Right lobe of liver (tissue), 4 donors: ENCODE data around the gene SPINT3.

Source experiments
- POLR2A ChIP-seq: fragments of 450-650 bp; IDR thresholded peaks from one replicate; pipeline ENCODE4 v1.6.1; 2017; ENCODE audit warnings: antibody characterized with exemption, mild to moderate bottlenecking
- TF ChIP-seq, protein P1 (sequence below), 4 donors: fragments of 200-600 bp in 3 of 4; fragments of 450-650 bp in 1 of 4; IDR thresholded peaks; one replicate each; pipeline versions ENCODE4 v1.5.1 to v1.8.0; 2016 to 2022; ENCODE audit warnings: antibody characterized with exemption in 4 of 4, mild to moderate bottlenecking in 2 of 4
- donor health status: DM: no; HTN: no; CAD: no.
- donor health status: DM: no; HTN: no; CAD: no.
- donor health status: DM: no; HTN: yes; CAD: no.

DNA sequence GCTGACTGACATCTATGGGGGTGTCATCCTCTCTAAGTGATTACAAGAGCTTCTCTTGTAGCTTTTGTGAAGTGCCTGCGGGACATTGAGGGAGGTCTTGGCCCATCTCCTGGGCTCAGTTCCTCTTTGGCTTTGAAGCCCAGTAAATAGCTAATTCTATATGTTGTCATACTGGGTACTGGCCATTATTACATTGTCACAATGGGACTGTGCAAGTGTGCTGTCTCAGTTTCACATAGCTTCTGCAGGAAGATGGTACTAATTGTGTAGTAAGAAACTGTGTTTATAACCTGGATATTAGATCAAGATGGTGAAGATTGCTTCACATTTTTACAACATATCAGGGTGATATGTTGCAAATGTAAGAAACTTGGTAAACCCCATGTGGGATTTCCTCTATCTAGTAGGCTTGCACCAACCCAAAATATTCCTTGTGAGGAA is 19.9 kb downstream of the SPINT3 start:
- TF ChIP-seq, protein P1, sequence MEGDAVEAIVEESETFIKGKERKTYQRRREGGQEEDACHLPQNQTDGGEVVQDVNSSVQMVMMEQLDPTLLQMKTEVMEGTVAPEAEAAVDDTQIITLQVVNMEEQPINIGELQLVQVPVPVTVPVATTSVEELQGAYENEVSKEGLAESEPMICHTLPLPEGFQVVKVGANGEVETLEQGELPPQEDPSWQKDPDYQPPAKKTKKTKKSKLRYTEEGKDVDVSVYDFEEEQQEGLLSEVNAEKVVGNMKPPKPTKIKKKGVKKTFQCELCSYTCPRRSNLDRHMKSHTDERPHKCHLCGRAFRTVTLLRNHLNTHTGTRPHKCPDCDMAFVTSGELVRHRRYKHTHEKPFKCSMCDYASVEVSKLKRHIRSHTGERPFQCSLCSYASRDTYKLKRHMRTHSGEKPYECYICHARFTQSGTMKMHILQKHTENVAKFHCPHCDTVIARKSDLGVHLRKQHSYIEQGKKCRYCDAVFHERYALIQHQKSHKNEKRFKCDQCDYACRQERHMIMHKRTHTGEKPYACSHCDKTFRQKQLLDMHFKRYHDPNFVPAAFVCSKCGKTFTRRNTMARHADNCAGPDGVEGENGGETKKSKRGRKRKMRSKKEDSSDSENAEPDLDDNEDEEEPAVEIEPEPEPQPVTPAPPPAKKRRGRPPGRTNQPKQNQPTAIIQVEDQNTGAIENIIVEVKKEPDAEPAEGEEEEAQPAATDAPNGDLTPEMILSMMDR (IDR thresholded peaks at IDR 0.05): no peak
- no peak for TF ChIP-seq POLR2A
